Measurements from ENCODE around the gene CHTOP.

Gene CHTOP

GRCh38 chr1:153613406-153613805 lies 20.5 kb upstream of the CHTOP start:
- DNase-seq, result no peak

- no peak for DNase-seq
Observed at GRCh38 chr1:153614189-153614900, 19.5 kb upstream of the CHTOP start.

GRCh38 chr1:153614906-153615305 lies 19.0 kb upstream of the CHTOP start:
- DNase-seq, result no peak

GRCh38 chr1:153615406-153615805 lies 18.5 kb upstream of the CHTOP start:
- DNase-seq, result no peak

GRCh38 chr1:153616144-153616916 lies 17.5 kb upstream of the CHTOP start, which contains the start of gene S100A14:
TSS of gene S100A14 (minus strand) at chr1:153616325. CDS start at chr1:153615858, 467 bp downstream.
- no peak for DNase-seq

GRCh38 chr1:153616917-153617311 lies 17.0 kb upstream of the CHTOP start:
- no peak for DNase-seq

- DNase-seq, result peak; percentile 45
Observed at GRCh38 chr1:153617663-153618062, 16.2 kb upstream of the CHTOP start.

- DNase-seq, result no peak
Observed at GRCh38 chr1:153619171-153619570, 14.7 kb upstream of the CHTOP start.

GRCh38 chr1:153623101-153623500 lies 10.8 kb upstream of the CHTOP start:
- no peak for DNase-seq

GRCh38 chr1:153624965-153625611 lies 8.8 kb upstream of the CHTOP start:
- DNase-seq, result no peak

- no peak for DNase-seq
Observed at GRCh38 chr1:153626477-153626903, 7.4 kb upstream of the CHTOP start.

GRCh38 chr1:153626904-153627714 lies 6.8 kb upstream of the CHTOP start, which contains the start of gene S100A13:
TSS of gene S100A13 (minus strand) at chr1:153627505. CDS start at chr1:153626472, 1,033 bp downstream.
- DNase-seq, result no peak

- no peak for DNase-seq
Observed at GRCh38 chr1:153627715-153628626, 5.9 kb upstream of the CHTOP start, which contains the start of gene S100A1. TSS of gene S100A1 (plus strand) at chr1:153628434. CDS start at chr1:153630522, 2,088 bp downstream.

- DNase-seq, result no peak
Observed at GRCh38 chr1:153628638-153629342, 5.1 kb upstream of the CHTOP start.

- no peak for DNase-seq
Observed at GRCh38 chr1:153629343-153629665, 4.6 kb upstream of the CHTOP start.

- DNase-seq, result no peak
Observed at GRCh38 chr1:153629971-153630370, 3.9 kb upstream of the CHTOP start.

- DNase-seq, result no peak
Observed at GRCh38 chr1:153630384-153630783, 3.5 kb upstream of the CHTOP start.

- no peak for DNase-seq
Observed at GRCh38 chr1:153631047-153632022, 2.5 kb upstream of the CHTOP start.

GRCh38 chr1:153633161-153633753 lies 609 bp upstream of the CHTOP start:
- DNase-seq, result no peak
